HepG2 (cell line): Measurements from ENCODE around the gene SH3PXD2A. TPM values are rescaled to one million over a fixed set of nuclear protein-coding genes. Genes with fewer than 3 reads are reported as not detected.

Experiments used
- KDM2A ChIP-seq: sonication (generic); formaldehyde crosslinking; IDR thresholded peaks from 2 replicates; pipeline ENCODE4 v1.4.0; 2020; ENCODE audit warnings: low read depth, missing genetic modification reagents, borderline replicate concordance
- MLX ChIP-seq: IDR thresholded peaks from 2 replicates; pipeline ENCODE4 v1.6.1; 2016
- MYPOP ChIP-seq: sonication (generic); formaldehyde crosslinking; IDR thresholded peaks from 2 replicates; pipeline ENCODE4 v1.8.1; 2023; ENCODE audit warnings: mild to moderate bottlenecking, moderate library complexity, missing genetic modification reagents
- NKX3-1 ChIP-seq: sonication (generic); formaldehyde crosslinking; IDR thresholded peaks from 2 replicates; pipeline ENCODE4 v1.5.0; 2020; ENCODE audit warnings: missing genetic modification reagents
- PBX2 ChIP-seq: IDR thresholded peaks from 2 replicates; pipeline ENCODE4 v1.6.1; 2016; ENCODE audit warnings: control low read depth
- SOX6 ChIP-seq, 2 experiments: fragments of 450-650 bp in 1 of 2; sonication (generic) in 1 of 2; formaldehyde crosslinking in 1 of 2; IDR thresholded peaks; 2 replicates each; pipeline versions ENCODE4 v1.4.0 to v1.6.1; 2017 to 2020; ENCODE audit warnings: antibody characterized with exemption in 1 of 2, mild to moderate bottlenecking in 1 of 2, missing genetic modification reagents in 1 of 2
- USF2 ChIP-seq, 2 experiments: sonication (generic) in 1 of 2; formaldehyde crosslinking in 1 of 2; IDR thresholded peaks; 2 replicates each; pipeline versions ENCODE4 v1.5.1 to v1.6.1; 2011 to 2020; ENCODE audit warnings: borderline replicate concordance in 1 of 2, low read depth in 1 of 2, low read length in 1 of 2, mild to moderate bottlenecking in 1 of 2, missing genetic modification reagents in 1 of 2, moderate library complexity in 1 of 2
- ZMAT3 ChIP-seq: sonication (generic); formaldehyde crosslinking; conservative IDR thresholded peaks from 2 replicates; pipeline ENCODE4 v1.7.0; 2021; ENCODE audit warnings: missing genetic modification reagents
- ZNF230 ChIP-seq: sonication (generic); formaldehyde crosslinking; IDR thresholded peaks from 2 replicates; pipeline ENCODE4 v1.4.0; 2020; ENCODE audit warnings: mild to moderate bottlenecking, missing genetic modification reagents
- ZNF337 ChIP-seq: sonication (generic); formaldehyde crosslinking; IDR thresholded peaks from 2 replicates; pipeline ENCODE4 v1.5.1; 2020; ENCODE audit warnings: missing genetic modification reagents, low read depth, mild to moderate bottlenecking, borderline replicate concordance
- ZNF564 ChIP-seq: sonication (generic); formaldehyde crosslinking; IDR thresholded peaks from 2 replicates; pipeline ENCODE4 v1.8.1; 2023; ENCODE audit warnings: mild to moderate bottlenecking, missing genetic modification reagents
- ZNF574 ChIP-seq: sonication (generic); formaldehyde crosslinking; IDR thresholded peaks from 2 replicates; pipeline ENCODE4 v1.4.0; 2020; ENCODE audit warnings: missing genetic modification reagents
- ZNF687 ChIP-seq: sonication (generic); formaldehyde crosslinking; IDR thresholded peaks from 2 replicates; pipeline ENCODE4 v1.5.1; 2020; ENCODE audit warnings: mild to moderate bottlenecking, missing genetic modification reagents, moderate library complexity
- polyA plus RNA-seq, 8 experiments: library from polyadenylated mRNA; depleted of rRNA in 3 of 8; stranded (reverse) in 7 of 8; unstranded in 1 of 8; fragments of >200 nt; fragmentation: Illumina TruSeq in 4 of 8; extraction: Trizol in 4 of 8; gene quantifications; 2 replicates each; pipeline versions ENCODE4 v1.2.1 to v1.2.3, GENCODE V29; 2011 to 2016; ENCODE audit warnings: low read depth in 4 of 8, missing spikeins in 1 of 8, mixed read lengths in 1 of 8; ENCODE audit not compliant: insufficient read depth in 1 of 8
- total RNA-seq, 5 experiments: library from RNA; depleted of rRNA; stranded (reverse); fragments of >200 nt; fragmentation: Illumina TruSeq; extraction: Trizol; gene quantifications; 2 replicates each; pipeline ENCODE4 v1.2.3, GENCODE V29; 2016; ENCODE audit warnings: low read depth in 1 of 5

SH3PXD2A gene
- total and polyA plus RNA-seq, 2 of the 13 experiments (the other 11 are each of a cell fraction or from before 2014, with no cell fraction given) = 11.1 to 11.3 TPM

- peak; percentile 51; the same call in 1 of the 2 replicates for TF ChIP-seq ZNF337 (CRISPR knock-in tag)
- 0 out of 2 replicates have a peak, but pooled peaks have one; percentile 52 for TF ChIP-seq ZMAT3 (CRISPR knock-in tag)
- no peak for TF ChIP-seq PBX2
- TF ChIP-seq SOX6 (IDR thresholded peaks at IDR 0.05) = no peak
- peak; percentile 82 for TF ChIP-seq SOX6 (CRISPR knock-in tag; IDR thresholded peaks at IDR 0.05)
- peak; percentile 16; the same call in 1 of the 2 replicates for TF ChIP-seq ZNF230 (CRISPR knock-in tag)
- peak; percentile 67 for TF ChIP-seq ZNF687 (CRISPR knock-in tag)
- peak; percentile 36; the same call in 1 of the 2 replicates for TF ChIP-seq MLX (CRISPR knock-in tag)
- TF ChIP-seq KDM2A (CRISPR knock-in tag) = 0 out of 2 replicates have a peak, but pooled peaks have one; percentile 57
- TF ChIP-seq USF2 (IDR thresholded peaks at IDR 0.05; ENCODE audit: low read depth, low read length) = no peak
- peak; percentile 38; the same call in 1 of the 2 replicates for TF ChIP-seq USF2 (CRISPR knock-in tag; IDR thresholded peaks at IDR 0.05; ENCODE audit: borderline replicate concordance)
- TF ChIP-seq ZNF564 (CRISPR knock-in tag) = 0 out of 2 replicates have a peak, but pooled peaks have one; percentile 25
- TF ChIP-seq NKX3-1 (CRISPR knock-in tag) = 0 out of 2 replicates have a peak, but pooled peaks have one; percentile 9
- TF ChIP-seq MYPOP (CRISPR knock-in tag) = peak; percentile 64
- peak; percentile 62 for TF ChIP-seq ZNF574 (CRISPR knock-in tag)
These were observed 748 bp upstream of the SH3PXD2A start (continued) for GRCh38 chr10:103855852-103856796.
